ENCODE measurements around the gene UNC79. TPM values are rescaled to one million over a fixed set of nuclear protein-coding genes. Genes with fewer than 3 reads are reported as not detected.

Gene UNC79
- polyA plus RNA-seq, 3 donors = 0.01 to 0.02 TPM; not detected in 1

- intact Hi-C loops (cut with micrococcal nuclease) = no loop called here
- no peak overlapping the region for H3K27ac ChIP-seq (ENCODE audit: low read depth in 1 of 2, low read length in 2 of 2)
Observed at GRCh38 chr14:93511001-93511400, 80.3 kb downstream of the UNC79 start.

GRCh38 chr14:93520053-93520607, 89.4 kb downstream of the UNC79 start:
- Histone ChIP-seq H3K36me3 (replicated peaks in 1 of 2; ENCODE audit: control insufficient read depth in 1 of 2, insufficient read depth in 2 of 2, low read length in 2 of 2) (no peaks in the 10 kb centered on the region), H3K4me1 (ENCODE audit: control insufficient read depth in 1 of 2, insufficient read depth in 2 of 2, low read length in 2 of 2) (no peaks in the 10 kb centered on the region), H3K27me3 (ENCODE audit: control insufficient read depth in 2 of 2, insufficient read depth in 2 of 2, low read length in 2 of 2) (peaks cover 3 to 5% of the 10 kb centered on the region in 2 donors), H3K4me3 (replicated peaks in 1 of 3; ENCODE audit: low read depth in 2 of 3, low read length in 3 of 3) (no peak overlapping the region), H3K9me3 (replicated peaks in 1 of 2; ENCODE audit: control insufficient read depth in 1 of 2, insufficient read depth in 1 of 2, low read length in 2 of 2) (peaks cover 0 to 48% of the 10 kb centered on the region in 2 donors), H4K20me1 (ENCODE audit: insufficient read depth, low read length) (no peaks in the 10 kb centered on the region), H2AFZ (ENCODE audit: insufficient read depth, low read depth, low read length, poor library complexity, severe bottlenecking) (no peak overlapping the region), H3K9ac (ENCODE audit: insufficient read depth, low read length, poor library complexity, severe bottlenecking) (no peak overlapping the region), H3K4me2 (replicated peaks; ENCODE audit: extremely low read depth, low read length, poor library complexity, severe bottlenecking) (no peak overlapping the region), H3K27ac (ENCODE audit: low read depth in 1 of 2, low read length in 2 of 2) (no peak overlapping the region), H3K79me2 (ENCODE audit: insufficient read depth, low read length) (no peaks in the 10 kb centered on the region)
- Mint-ChIP-seq H3K36me3 (no peaks in the 10 kb centered on the region), H3K27ac (no peak overlapping the region), H3K27me3 (ENCODE audit: low read depth in 3 of 3) (peaks cover 1 to 15% (median 12%) of the 10 kb centered on the region in 3 donors), H3K9me3 (peaks cover 23 to 51% (median 42%) of the 10 kb centered on the region in 7 donors), H3K4me1 (no peaks in the 10 kb centered on the region), H3K4me3 (no peak overlapping the region)
- TF ChIP-seq CTCF (IDR thresholded peaks at IDR 0.05) = no peak
- WGBS (ENCODE audit: insufficient coverage) = no CpG with 5 or more reads among the region's 3 CpGs
- intact Hi-C loops (cut with micrococcal nuclease) = loop anchor here in 1 of 2 donors (10.0 kb wide), 1 partner anchor 185 kb away; the partner anchor contains the start of gene BTBD7
- DNase-seq = no peak

More at GRCh38 chr14:93511001-93511400, 80.3 kb downstream of the UNC79 start:
- Histone ChIP-seq H3K79me2 (ENCODE audit: insufficient read depth, low read length) (no peaks in the 10 kb centered on the region), H3K36me3 (replicated peaks in 1 of 2; ENCODE audit: control insufficient read depth in 1 of 2, insufficient read depth in 2 of 2, low read length in 2 of 2) (no peaks in the 10 kb centered on the region), H3K4me3 (replicated peaks in 1 of 3; ENCODE audit: low read depth in 2 of 3, low read length in 3 of 3) (no peak overlapping the region), H4K20me1 (ENCODE audit: insufficient read depth, low read length) (no peaks in the 10 kb centered on the region), H3K4me2 (replicated peaks; ENCODE audit: extremely low read depth, low read length, poor library complexity, severe bottlenecking) (no peak overlapping the region), H2AFZ (ENCODE audit: insufficient read depth, low read depth, low read length, poor library complexity, severe bottlenecking) (no peak overlapping the region), H3K9ac (ENCODE audit: insufficient read depth, low read length, poor library complexity, severe bottlenecking) (no peak overlapping the region), H3K4me1 (ENCODE audit: control insufficient read depth in 1 of 2, insufficient read depth in 2 of 2, low read length in 2 of 2) (peaks cover 0 to 7% of the 10 kb centered on the region in 2 donors), H3K9me3 (replicated peaks in 1 of 2; ENCODE audit: control insufficient read depth in 1 of 2, insufficient read depth in 1 of 2, low read length in 2 of 2) (no peaks in the 10 kb centered on the region), H3K27me3 (ENCODE audit: control insufficient read depth in 2 of 2, insufficient read depth in 2 of 2, low read length in 2 of 2) (peaks cover 8 to 15% of the 10 kb centered on the region in 2 donors)
- peaks cover 0 to 8% (median 5%) of the 10 kb centered on the region in 7 donors for H3K9me3 Mint-ChIP-seq
- H3K4me1 Mint-ChIP-seq = peaks cover 8% of the 10 kb centered on the region
- 60% methylated on average over 1 of the region's 5 CpGs for WGBS (ENCODE audit: insufficient coverage)
- H3K27me3 Mint-ChIP-seq (ENCODE audit: low read depth in 3 of 3) = peaks cover 21 to 24% (median 21%) of the 10 kb centered on the region in 3 donors
- no peak for TF ChIP-seq CTCF (IDR thresholded peaks at IDR 0.05)
- no peak for DNase-seq
- peak overlapping the region in 1 of 7 donors; percentile 63 for H3K27ac Mint-ChIP-seq
- no peak overlapping the region for H3K4me3 Mint-ChIP-seq
- H3K36me3 Mint-ChIP-seq = no peaks in the 10 kb centered on the region

Data from CD14-positive monocyte (primary cell).